GM13976 (cell line): ENCODE data around the gene TGFBI.

Experiments used
- DNase-seq: peaks from one replicate; pipeline ENCODE4 v3.0.0; 2012; ENCODE audit warnings: low spot score
- CTCF ChIP-seq: IDR thresholded peaks from 2 replicates; pipeline ENCODE4 v1.5.1; 2012; ENCODE audit warnings: borderline replicate concordance, mild to moderate bottlenecking; ENCODE audit not compliant: insufficient read depth; ENCODE audit errors: extremely low read depth, missing control alignments, control extremely low read depth
- in situ Hi-C: fragments of 300-500 bp; cut with MboI; formaldehyde crosslinking; loops from one replicate; pipeline ENCODE4 v1.12.0; 2022; ENCODE audit warnings: low sequenced_read_pairs, mixed read lengths, inconsistent platforms; ENCODE audit not compliant: unreplicated experiment

The TGFBI gene

GRCh38 chr5:136034984-136035383 is 6.2 kb downstream of the TGFBI start:
- no peak for DNase-seq
- in situ Hi-C loops: no loop called here
- no peak for TF ChIP-seq CTCF

GRCh38 chr5:136035837-136036236 is 7.0 kb downstream of the TGFBI start:
- in situ Hi-C loops: no loop called here
- no peak for DNase-seq
- no peak for TF ChIP-seq CTCF

- DNase-seq: no peak
- in situ Hi-C loops: no loop called here
- no peak for TF ChIP-seq CTCF
These were observed 7.6 kb downstream of the TGFBI start for GRCh38 chr5:136036293-136036911.

GRCh38 chr5:136037001-136037705 is 8.4 kb downstream of the TGFBI start:
- no peak for DNase-seq
- no peak for TF ChIP-seq CTCF
- in situ Hi-C loops: no loop called here

- no peak for TF ChIP-seq CTCF
- in situ Hi-C loops: no loop called here
- DNase-seq: no peak
These were observed 9.8 kb downstream of the TGFBI start for GRCh38 chr5:136038635-136039034.

- in situ Hi-C loops: no loop called here
- no peak for DNase-seq
These were observed 10.4 kb downstream of the TGFBI start for GRCh38 chr5:136039202-136039601.

More at GRCh38 chr5:136039202-136039601, 10.4 kb downstream of the TGFBI start:
- no peak for TF ChIP-seq CTCF
